Mucosa of rectum (tissue), 2 donors: ENCODE measurements around the gene CERS1.

ENCODE experiments used
- H3K27ac ChIP-seq, 2 donors: one replicate each; pipeline ENCODE4 v1.7.0; 2013; ENCODE audit warnings: inconsistent platforms in 2 of 2, low read depth in 2 of 2, low read length in 2 of 2
- H3K27me3 ChIP-seq, 2 donors: one replicate each; pipeline ENCODE4 v1.7.0; 2013; ENCODE audit warnings: low read length in 2 of 2; ENCODE audit not compliant: control insufficient read depth in 2 of 2, insufficient read depth in 2 of 2
- H3K36me3 ChIP-seq, 2 donors: one replicate each; pipeline ENCODE4 v1.7.0; 2013; ENCODE audit warnings: low read length in 2 of 2; ENCODE audit not compliant: control insufficient read depth in 2 of 2, insufficient read depth in 2 of 2
- H3K4me1 ChIP-seq, 2 donors: one replicate each; pipeline ENCODE4 v1.7.0; 2013; ENCODE audit warnings: low read length in 2 of 2, mild to moderate bottlenecking in 1 of 2; ENCODE audit not compliant: control insufficient read depth in 2 of 2, insufficient read depth in 2 of 2
- H3K4me3 ChIP-seq, 2 donors: one replicate each; pipeline ENCODE4 v1.7.0; 2013; ENCODE audit warnings: low read length in 2 of 2
- H3K9ac ChIP-seq, 2 donors: one replicate each; pipeline ENCODE4 v1.7.0; 2013; ENCODE audit warnings: low read length in 2 of 2, low read depth in 1 of 2, mild to moderate bottlenecking in 1 of 2
- H3K9me3 ChIP-seq, 2 donors: one replicate each; pipeline ENCODE4 v1.7.0; 2013; ENCODE audit warnings: low read length in 2 of 2; ENCODE audit not compliant: control insufficient read depth in 2 of 2
- donor health status: healthy.
- donor health status: Normal muscosa, but diverticular disease.

Gene CERS1

DNA sequence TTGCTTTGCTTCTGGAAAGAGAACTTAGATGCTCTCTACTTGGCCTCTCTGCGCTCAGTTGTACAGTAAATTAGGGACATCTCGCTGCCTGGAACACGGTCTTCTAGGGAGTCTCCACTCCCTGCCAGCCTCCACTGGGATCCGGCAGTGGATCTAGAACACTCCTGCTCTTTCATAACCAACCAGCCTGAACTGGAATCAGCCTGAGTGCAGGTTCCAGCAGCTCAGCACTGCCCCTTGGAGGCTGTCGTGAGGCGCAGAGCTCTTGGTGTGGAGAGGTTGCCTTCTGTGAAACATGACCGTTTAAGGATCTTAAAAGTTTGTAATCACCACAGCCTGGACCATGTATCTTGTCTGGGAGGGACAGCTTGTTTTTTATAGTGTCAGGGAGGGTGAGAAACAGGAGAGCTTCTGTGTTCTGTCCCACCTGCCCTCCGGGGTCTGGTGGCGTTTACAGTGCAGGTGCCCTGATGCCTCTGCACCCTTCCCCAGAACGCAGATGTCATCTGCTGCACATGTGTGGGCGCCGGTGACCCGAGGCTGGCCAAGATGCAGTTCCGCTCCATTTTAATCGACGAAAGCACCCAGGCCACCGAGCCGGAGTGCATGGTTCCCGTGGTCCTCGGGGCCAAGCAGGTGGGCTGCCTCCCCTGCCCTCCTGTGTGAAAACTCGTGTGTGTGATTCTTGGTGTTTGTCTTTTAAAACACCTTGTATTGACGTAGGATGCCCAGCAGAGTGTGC, 39.4 kb downstream of the CERS1 start:
- H3K36me3 ChIP-seq, result peaks cover 93 to 98% of the 10 kb centered on the region in 2 donors
- no peaks in the 10 kb centered on the region for H3K9me3 ChIP-seq
- peaks cover 0 to 2% of the 10 kb centered on the region in 2 donors for H3K4me1 ChIP-seq
- no peaks in the 10 kb centered on the region for H3K27me3 ChIP-seq
- no peak overlapping the region for H3K4me3 ChIP-seq
- H3K9ac ChIP-seq, result no peak overlapping the region
- H3K27ac ChIP-seq, result no peak overlapping the region

DNA sequence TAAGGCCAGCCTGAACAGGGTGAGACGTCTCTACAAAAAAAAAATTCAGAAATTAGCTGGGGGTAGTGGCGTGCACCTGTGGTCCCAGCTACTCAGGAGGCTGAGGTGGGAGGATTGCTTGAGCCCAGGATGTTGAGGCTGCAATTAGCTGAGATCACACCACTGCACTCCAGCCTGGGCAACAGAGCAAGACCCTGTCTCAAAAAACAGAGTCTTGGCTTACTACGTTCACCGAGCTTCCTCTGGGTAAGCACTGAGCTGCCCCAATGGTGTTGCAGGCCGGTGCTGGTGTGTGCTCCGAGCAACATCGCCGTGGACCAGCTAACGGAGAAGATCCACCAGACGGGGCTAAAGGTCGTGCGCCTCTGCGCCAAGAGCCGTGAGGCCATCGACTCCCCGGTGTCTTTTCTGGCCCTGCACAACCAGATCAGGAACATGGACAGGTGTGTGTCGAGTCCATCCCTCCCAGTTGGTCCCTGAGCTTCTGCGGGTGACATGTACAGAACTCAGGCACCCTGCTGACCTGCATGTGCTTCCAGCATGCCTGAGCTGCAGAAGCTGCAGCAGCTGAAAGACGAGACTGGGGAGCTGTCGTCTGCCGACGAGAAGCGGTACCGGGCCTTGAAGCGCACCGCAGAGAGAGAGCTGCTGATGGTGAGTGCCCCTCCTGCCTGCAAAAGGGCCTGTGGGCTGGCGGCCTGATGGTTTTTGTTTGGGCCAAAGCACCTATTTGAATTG, 40.1 kb downstream of the CERS1 start:
- H3K9ac ChIP-seq, result no peak overlapping the region
- H3K4me3 ChIP-seq, result no peak overlapping the region
- no peaks in the 10 kb centered on the region for H3K9me3 ChIP-seq
- no peak overlapping the region for H3K27ac ChIP-seq
- peaks cover 92 to 98% of the 10 kb centered on the region in 2 donors for H3K36me3 ChIP-seq
- no peaks in the 10 kb centered on the region for H3K27me3 ChIP-seq
- H3K4me1 ChIP-seq, result no peaks in the 10 kb centered on the region

DNA sequence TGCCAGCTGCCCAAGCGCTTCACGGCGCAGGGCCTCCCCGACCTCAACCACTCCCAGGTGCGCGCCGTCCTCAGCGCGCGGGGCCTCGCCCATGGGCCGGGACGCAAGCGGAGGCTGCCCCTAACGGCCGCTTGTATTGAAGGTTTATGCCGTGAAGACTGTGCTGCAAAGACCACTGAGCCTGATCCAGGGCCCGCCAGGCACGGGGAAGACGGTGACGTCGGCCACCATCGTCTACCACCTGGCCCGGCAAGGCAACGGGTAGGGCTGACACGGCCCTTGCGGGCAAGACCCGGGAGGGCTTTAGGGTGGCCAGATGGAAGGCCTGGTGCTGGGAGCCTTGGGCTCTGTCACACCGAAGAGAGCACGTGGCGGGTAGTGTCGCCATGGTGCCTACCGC, 41.0 kb downstream of the CERS1 start:
- H3K9ac ChIP-seq, result no peak overlapping the region
- H3K4me3 ChIP-seq, result no peak overlapping the region
- H3K4me1 ChIP-seq, result peaks cover 0 to 5% of the 10 kb centered on the region in 2 donors
- no peaks in the 10 kb centered on the region for H3K9me3 ChIP-seq
- no peak overlapping the region for H3K27ac ChIP-seq
- no peaks in the 10 kb centered on the region for H3K27me3 ChIP-seq
- peaks cover 92 to 97% of the 10 kb centered on the region in 2 donors for H3K36me3 ChIP-seq

DNA sequence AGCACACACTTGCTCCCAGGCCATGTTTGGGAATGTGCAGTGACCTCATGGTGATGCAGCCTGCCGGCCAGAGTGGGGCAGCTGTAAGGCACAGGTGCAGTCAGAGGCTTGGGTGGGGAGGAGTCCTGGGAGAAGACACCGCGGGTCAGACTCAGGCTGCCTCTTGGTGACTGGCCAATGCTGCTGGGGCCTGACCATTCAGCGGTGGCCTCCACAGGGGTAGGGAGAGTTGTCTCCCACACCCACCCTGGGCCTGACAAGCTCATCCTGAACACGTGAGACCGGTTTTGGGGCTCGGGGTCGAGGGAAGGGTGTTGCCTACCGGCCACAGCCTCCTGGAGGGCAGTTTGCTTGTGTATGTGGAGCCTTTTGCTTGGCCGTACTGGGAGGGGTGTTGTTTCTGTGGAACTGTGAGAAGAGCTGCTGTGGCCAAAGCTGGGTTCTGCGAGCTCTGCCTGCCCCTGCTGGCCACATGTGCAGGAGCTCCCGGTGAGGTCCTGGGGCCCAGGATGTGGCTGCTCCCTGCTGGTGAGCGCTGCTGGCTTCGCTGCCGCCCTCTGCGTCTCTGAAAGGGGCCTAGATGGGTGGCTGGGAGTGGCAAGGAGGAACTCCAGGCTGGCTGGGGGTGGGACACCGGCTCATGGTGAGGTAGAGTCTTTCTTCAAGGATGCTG, 42.1 kb downstream of the CERS1 start:
- Histone ChIP-seq H3K9me3 (no peaks in the 10 kb centered on the region), H3K36me3 (peaks cover 90 to 95% of the 10 kb centered on the region in 2 donors), H3K9ac (no peak overlapping the region), H3K4me3 (no peak overlapping the region), H3K27ac (no peak overlapping the region), H3K27me3 (no peaks in the 10 kb centered on the region), H3K4me1 (peaks cover 8 to 13% of the 10 kb centered on the region in 2 donors)

DNA sequence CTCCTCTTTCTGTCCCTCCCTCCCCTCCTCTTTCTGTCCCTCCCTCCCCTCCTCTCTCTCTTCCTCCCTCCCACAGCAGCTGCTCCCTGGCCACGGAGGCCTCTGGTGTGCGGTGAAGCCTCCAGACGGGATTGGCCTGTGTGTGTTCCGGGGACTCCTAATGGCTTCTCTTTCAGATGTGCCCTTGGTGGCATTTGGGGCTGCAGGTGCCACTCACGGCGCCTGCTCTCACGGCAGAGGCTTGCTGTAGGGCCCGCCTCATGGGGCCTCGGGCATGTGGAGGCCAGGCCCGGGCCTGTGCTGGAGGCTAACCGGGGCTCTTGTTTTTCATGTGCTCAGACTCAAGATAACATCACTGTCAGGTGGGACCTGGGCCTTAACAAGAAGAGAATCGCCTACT, 43.3 kb downstream of the CERS1 start:
- Histone ChIP-seq H3K4me3 (no peak overlapping the region), H3K9ac (no peak overlapping the region), H3K36me3 (peaks cover 88 to 93% of the 10 kb centered on the region in 2 donors), H3K4me1 (peaks cover 20 to 23% of the 10 kb centered on the region in 2 donors), H3K27ac (no peak overlapping the region), H3K27me3 (no peaks in the 10 kb centered on the region), H3K9me3 (no peaks in the 10 kb centered on the region)

DNA sequence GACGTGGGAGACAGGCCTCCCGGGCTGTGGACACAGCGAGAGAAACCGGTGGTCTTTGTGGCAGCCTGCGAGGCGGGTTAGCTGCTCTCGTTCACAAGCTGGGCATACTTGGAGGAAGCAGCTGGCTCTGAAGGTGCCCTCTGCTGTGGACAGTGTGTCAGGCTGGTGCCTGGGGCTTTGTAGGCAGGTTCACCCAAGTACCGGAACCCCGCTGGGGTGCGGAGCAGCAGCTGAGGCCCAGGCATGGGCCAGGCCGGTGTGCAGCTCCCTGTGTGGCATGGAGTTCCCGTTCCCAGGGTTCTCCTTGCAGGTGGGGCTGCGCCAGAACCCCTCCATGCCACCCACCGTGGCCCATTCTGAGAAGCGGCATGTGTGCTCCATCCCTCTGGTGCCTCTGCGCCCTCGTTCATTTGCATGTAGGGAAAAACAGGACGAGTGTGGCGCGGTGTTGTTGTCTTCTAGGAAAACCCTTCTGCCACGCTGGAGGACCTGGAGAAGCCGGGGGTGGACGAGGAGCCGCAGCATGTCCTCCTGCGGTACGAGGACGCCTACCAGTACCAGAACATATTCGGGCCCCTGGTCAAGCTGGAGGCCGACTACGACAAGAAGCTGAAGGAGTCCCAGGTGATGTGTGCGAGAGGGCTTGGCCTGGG, 44.2 kb downstream of the CERS1 start:
- no peaks in the 10 kb centered on the region for H3K9me3 ChIP-seq
- peaks cover 79 to 86% of the 10 kb centered on the region in 2 donors for H3K36me3 ChIP-seq
- H3K27me3 ChIP-seq, result no peaks in the 10 kb centered on the region
- H3K27ac ChIP-seq, result no peak overlapping the region
- peaks cover 23 to 30% of the 10 kb centered on the region in 2 donors for H3K4me1 ChIP-seq
- no peak overlapping the region for H3K4me3 ChIP-seq
- H3K9ac ChIP-seq, result no peak overlapping the region

DNA sequence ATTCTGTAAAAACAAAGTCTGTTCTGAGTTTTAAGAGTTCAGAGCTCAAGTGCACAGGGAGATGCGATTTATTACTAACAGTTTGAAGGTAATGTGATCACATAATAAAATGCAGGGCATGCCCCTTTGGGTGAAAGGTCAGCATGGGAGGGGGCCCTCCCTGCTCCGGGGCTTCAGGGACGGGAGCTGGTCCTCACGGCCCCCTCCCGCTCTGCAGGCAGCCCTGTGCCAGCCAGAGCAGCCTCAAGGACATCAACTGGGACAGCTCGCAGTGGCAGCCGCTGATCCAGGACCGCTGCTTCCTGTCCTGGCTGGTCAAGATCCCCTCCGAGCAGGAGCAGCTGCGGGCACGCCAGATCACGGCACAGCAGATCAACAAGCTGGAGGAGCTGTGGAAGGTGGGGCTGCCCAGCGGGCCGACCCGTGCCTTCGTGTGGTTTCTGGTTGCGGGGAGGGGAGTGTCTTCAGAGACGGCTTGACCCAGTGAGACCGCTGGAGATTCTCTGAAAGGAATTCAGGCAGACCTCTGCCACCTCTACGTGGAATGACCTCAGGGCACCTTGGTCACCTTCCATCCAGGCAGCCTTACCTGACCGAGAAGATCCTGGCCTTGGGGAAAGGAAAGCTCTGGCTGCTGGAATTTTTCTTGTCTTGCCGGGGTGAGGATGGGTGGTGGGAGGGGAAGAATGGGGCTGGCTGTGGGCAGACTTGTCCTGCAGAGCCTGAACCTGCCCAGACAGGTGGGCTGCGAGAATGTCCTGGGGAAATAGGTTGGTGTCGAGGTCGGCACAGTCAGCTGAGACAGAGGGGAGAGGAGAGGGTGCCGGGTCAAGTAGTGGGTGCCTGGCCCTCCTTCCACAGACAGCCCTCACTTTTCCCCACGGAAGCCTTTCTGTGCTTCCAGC, 45.2 kb downstream of the CERS1 start:
- Histone ChIP-seq H3K9me3 (no peaks in the 10 kb centered on the region), H3K27me3 (no peaks in the 10 kb centered on the region), H3K36me3 (peaks cover 71 to 78% of the 10 kb centered on the region in 2 donors), H3K9ac (no peak overlapping the region), H3K4me3 (no peak overlapping the region), H3K4me1 (peaks cover 23 to 30% of the 10 kb centered on the region in 2 donors), H3K27ac (no peak overlapping the region)

DNA sequence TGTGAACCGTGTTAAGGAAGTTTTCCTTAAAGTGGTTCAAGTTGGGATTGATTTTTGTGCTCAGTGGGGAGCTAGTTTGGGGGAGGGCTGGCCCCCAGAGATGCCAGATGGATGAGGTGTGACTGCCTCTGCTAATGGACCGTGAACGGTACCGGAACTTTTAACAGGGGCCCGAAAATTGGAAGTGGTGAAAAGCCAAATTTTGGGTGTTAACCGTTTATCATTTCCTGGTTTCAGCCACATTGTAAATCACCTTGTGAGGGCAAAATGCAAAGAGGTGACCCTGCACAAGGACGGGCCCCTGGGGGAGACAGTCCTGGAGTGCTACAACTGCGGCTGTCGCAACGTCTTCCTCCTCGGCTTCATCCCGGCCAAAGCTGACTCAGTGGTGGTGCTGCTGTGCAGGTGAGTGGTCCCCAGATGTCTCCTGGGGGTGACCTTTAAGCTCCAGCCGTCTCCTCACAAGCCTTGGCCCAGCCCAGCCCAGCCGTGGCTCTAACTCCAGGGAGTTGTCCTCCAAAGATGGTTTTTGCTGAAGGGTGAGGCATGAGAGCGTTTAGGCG, 46.0 kb downstream of the CERS1 start:
- Histone ChIP-seq H3K9ac (no peak overlapping the region), H3K9me3 (no peaks in the 10 kb centered on the region), H3K4me3 (no peak overlapping the region), H3K36me3 (peaks cover 68 to 71% of the 10 kb centered on the region in 2 donors), H3K27me3 (no peaks in the 10 kb centered on the region), H3K4me1 (peaks cover 23 to 30% of the 10 kb centered on the region in 2 donors), H3K27ac (peak overlapping the region; percentile 42 to 67)
